Mesenteric fat pad (tissue), 1 donor: ENCODE data around the gene PTGES2. TPM values are rescaled to one million over a fixed set of nuclear protein-coding genes. Genes with fewer than 3 reads are reported as not detected.

Experiments
- DNase-seq: peaks from one replicate; pipeline ENCODE4 v3.0.0-alpha.2; 2020; ENCODE audit warnings: low spot score
- long read RNA-seq: library from polyadenylated mRNA; unstranded; transcript quantifications from one replicate; pipeline ENCODE4 v2.0.0, GENCODE V29; 2020
- total RNA-seq: library from RNA; stranded (reverse); fragmentation: NEBNext Ultra II Directional; extraction: Animal tissue kit (Norgen Biotek cat#: 25700); gene quantifications from one replicate; pipeline ENCODE4 v1.2.1, GENCODE V29; 2021
- donor health status: DM: yes; HTN: yes; CAD: no.

Gene PTGES2
- total RNA-seq = 59.5 TPM
- long read RNA-seq, transcript PTGES2-202 (7 exons, 2,331 nt) = major isoform, 13 of 32 reads
- long read RNA-seq, partial matches to known transcripts = 0 of 32 reads
- long read RNA-seq, other reads (novel, unspliced or antisense) = 16 of 32 reads

GRCh38 chr9:128127568-128127989 lies at the start of gene PTGES2:
PTGES2 (minus strand) TSS chr9:128127729; CDS start chr9:128127717, 12 bp downstream.
- DNase-seq = peak; percentile 95

- no peak for DNase-seq
Measured at GRCh38 chr9:128175726-128176125, 48.2 kb upstream of the PTGES2 start.

- no peak for DNase-seq
Measured at GRCh38 chr9:128175102-128175563, 47.6 kb upstream of the PTGES2 start.

GRCh38 chr9:128174062-128174461 lies 46.5 kb upstream of the PTGES2 start:
- DNase-seq = no peak

GRCh38 chr9:128169925-128170324 lies 42.4 kb upstream of the PTGES2 start:
- no peak for DNase-seq

GRCh38 chr9:128169492-128169891 lies 42.0 kb upstream of the PTGES2 start:
- DNase-seq = no peak

GRCh38 chr9:128168731-128169308 lies 41.3 kb upstream of the PTGES2 start:
- no peak for DNase-seq

GRCh38 chr9:128167209-128167608 lies 39.7 kb upstream of the PTGES2 start:
- DNase-seq = no peak

- no peak for DNase-seq
Measured at GRCh38 chr9:128166169-128166568, 38.6 kb upstream of the PTGES2 start.

GRCh38 chr9:128164307-128164885 lies 36.9 kb upstream of the PTGES2 start:
- no peak for DNase-seq

GRCh38 chr9:128163523-128164306 lies 36.2 kb upstream of the PTGES2 start:
- no peak for DNase-seq

GRCh38 chr9:128163027-128163515 lies 35.5 kb upstream of the PTGES2 start:
- DNase-seq = no peak

- DNase-seq = no peak
Measured at GRCh38 chr9:128162215-128163026, 34.9 kb upstream of the PTGES2 start.

- no peak for DNase-seq
Measured at GRCh38 chr9:128161215-128161902, 33.8 kb upstream of the PTGES2 start.

- no peak for DNase-seq
Measured at GRCh38 chr9:128160603-128160987, 33.1 kb upstream of the PTGES2 start.

GRCh38 chr9:128159784-128160602 lies 32.5 kb upstream of the PTGES2 start, which contains the start of gene BBLN:
BBLN (plus strand) TSS chr9:128160265; CDS start chr9:128160408, 143 bp downstream.
- DNase-seq = peak; percentile 98

GRCh38 chr9:128159522-128159783 lies 31.9 kb upstream of the PTGES2 start:
- no peak for DNase-seq

- DNase-seq = no peak
Measured at GRCh38 chr9:128155736-128156500, 28.4 kb upstream of the PTGES2 start.
